Endothelial cell of umbilical vein (primary cell): ENCODE results near the gene OTUD7B. TPM values are rescaled to one million over a fixed set of nuclear protein-coding genes. Genes with fewer than 3 reads are reported as not detected.

Experiments used
- BruUV-seq: library from RNA; stranded (reverse); fragments of 400-500 nt; replicated peaks from 2 replicates; lab custom pipeline; 2021; lab: Mats Ljungman, UMichigan
- CTCF ChIA-PET: fragments of 300-600, 350-600 bp; sonication (Branson Sonifier 250); formaldehyde crosslinking; loops from one replicate; lab custom pipeline; 2021; ENCODE audit warnings: antibody characterized with exemption, inconsistent platforms; lab: Charles Lee
- POLR2A ChIA-PET: fragments of 300-600, 350-600 bp; sonication (Branson Sonifier 250); formaldehyde crosslinking; loops from one replicate; lab custom pipeline; 2021; ENCODE audit warnings: antibody characterized with exemption, inconsistent platforms; lab: Charles Lee
- DNase-seq: peaks from one replicate; pipeline ENCODE4 v3.0.0-alpha.2; 2011; ENCODE audit warnings: low read depth, low spot score
- FAIRE-seq: peaks from 2 replicates; lab custom pipeline; 2011; peaks lifted over from hg19 to GRCh38; lab: Jason Lieb, UNC
- H2AFZ ChIP-seq: 2 replicates; pipeline ENCODE4 v1.6.0; 2012; ENCODE audit warnings: low read depth, low read length, control low read depth, inconsistent platforms
- H3K27ac ChIP-seq: 2 replicates; pipeline ENCODE4 v1.5.1; 2011; ENCODE audit warnings: low read depth, mild to moderate bottlenecking, control low read depth, low read length, moderate library complexity; ENCODE audit not compliant: insufficient read depth
- H3K27me3 ChIP-seq, 2 experiments: 2 replicates each; pipeline versions ENCODE4 v1.6.0 to v1.6.1; 2011; ENCODE audit warnings: low read length in 2 of 2, mixed read lengths in 1 of 2; ENCODE audit not compliant: control insufficient read depth in 2 of 2, insufficient read depth in 2 of 2
- H3K36me3 ChIP-seq, 2 experiments: 2 replicates in 1 of 2; 3 replicates in 1 of 2; pipeline ENCODE4 v1.5.1; 2011; ENCODE audit warnings: low read length in 2 of 2, mild to moderate bottlenecking in 1 of 2, moderate library complexity in 1 of 2; ENCODE audit not compliant: control insufficient read depth in 2 of 2, insufficient read depth in 2 of 2; ENCODE audit errors: extremely low read depth in 1 of 2
- H3K4me1 ChIP-seq: 3 replicates; pipeline ENCODE4 v1.5.1; 2011; ENCODE audit warnings: mild to moderate bottlenecking, low read length; ENCODE audit not compliant: control insufficient read depth, insufficient read depth; ENCODE audit errors: extremely low read depth
- H3K4me2 ChIP-seq: 2 replicates; pipeline ENCODE4 v1.6.1; 2011; ENCODE audit warnings: low read length, control low read depth, mixed read lengths; ENCODE audit not compliant: insufficient read depth
- H3K4me3 ChIP-seq, 3 experiments: fragments of 200-600 bp in 1 of 3; sonication (generic), shearing (Covaris generic) in 1 of 3; replicated peaks in 1 of 3; 2 replicates each; pipeline ENCODE4 v1.5.1; 2011 to 2016; ENCODE audit warnings: control low read depth in 3 of 3, low read length in 3 of 3, mild to moderate bottlenecking in 2 of 3, inconsistent platforms in 1 of 3, low read depth in 1 of 3, moderate library complexity in 1 of 3; ENCODE audit not compliant: insufficient read depth in 1 of 3
- H3K79me2 ChIP-seq: 2 replicates; pipeline ENCODE4 v1.6.0; 2012; ENCODE audit warnings: low read length, inconsistent platforms; ENCODE audit not compliant: control insufficient read depth, insufficient read depth
- H3K9ac ChIP-seq: replicated peaks from 2 replicates; pipeline ENCODE3; 2011; ENCODE audit warnings: low read length, control low read depth; ENCODE audit not compliant: insufficient read depth; ENCODE audit errors: extremely low read depth
- H3K9me1 ChIP-seq: replicated peaks from 3 replicates; pipeline ENCODE4 v1.6.0; 2011; ENCODE audit warnings: mild to moderate bottlenecking, low read length; ENCODE audit not compliant: control insufficient read depth, insufficient read depth; ENCODE audit errors: extremely low read depth
- H3K9me3 ChIP-seq: replicated peaks from 2 replicates; pipeline ENCODE4 v1.5.1; 2012; ENCODE audit warnings: low read length, inconsistent platforms; ENCODE audit not compliant: control insufficient read depth, insufficient read depth
- H4K20me1 ChIP-seq: replicated peaks from 2 replicates; pipeline ENCODE3; 2011; ENCODE audit warnings: mild to moderate bottlenecking, low read length; ENCODE audit not compliant: control insufficient read depth, insufficient read depth; ENCODE audit errors: extremely low read depth
- CTCF ChIP-seq, 2 donors: IDR thresholded peaks; 1 replicate in 1 of 2; 2 replicates in 1 of 2; pipeline ENCODE4 v1.5.1; 2011; ENCODE audit warnings: low read length in 2 of 2, mild to moderate bottlenecking in 2 of 2, moderate library complexity in 2 of 2, control low read depth in 1 of 2, inconsistent platforms in 1 of 2, low read depth in 1 of 2; ENCODE audit not compliant: insufficient read depth in 1 of 2; ENCODE audit errors: extremely low read depth in 1 of 2
- EZH2 ChIP-seq: IDR thresholded peaks from 2 replicates; pipeline ENCODE4 v1.6.1; 2012; ENCODE audit warnings: borderline replicate concordance, low read depth, mild to moderate bottlenecking, moderate library complexity, low read length, inconsistent platforms; ENCODE audit not compliant: severe bottlenecking
- FOS ChIP-seq: IDR thresholded peaks from 2 replicates; pipeline ENCODE4 v1.6.1; 2011; ENCODE audit warnings: mild to moderate bottlenecking, low read length, moderate library complexity, borderline replicate concordance; ENCODE audit not compliant: insufficient read depth
- GATA2 ChIP-seq: IDR thresholded peaks from 2 replicates; pipeline ENCODE4 v1.7.0; 2011; ENCODE audit warnings: low read depth, mild to moderate bottlenecking, moderate library complexity, mixed read lengths, low read length; ENCODE audit not compliant: insufficient read length, insufficient read depth
- JUN ChIP-seq: IDR thresholded peaks from 2 replicates; pipeline ENCODE4 v1.6.1; 2011; ENCODE audit warnings: borderline replicate concordance, low read depth; ENCODE audit not compliant: insufficient read length, insufficient read depth
- MYC ChIP-seq: IDR thresholded peaks from one replicate; pipeline ENCODE4 v1.6.1; 2011; ENCODE audit warnings: mild to moderate bottlenecking, low read depth, low read length
- POLR2A ChIP-seq: IDR thresholded peaks from 2 replicates; pipeline ENCODE4 v1.6.1; 2012; ENCODE audit warnings: low read depth, mild to moderate bottlenecking, control low read depth, low read length
- POLR2AphosphoS5 ChIP-seq: IDR thresholded peaks from 2 replicates; pipeline ENCODE4 v1.6.1; 2012; ENCODE audit warnings: low read depth, mild to moderate bottlenecking, control low read depth, low read length, moderate library complexity; ENCODE audit not compliant: insufficient read depth
- dilution Hi-C: fragments of 300-500 bp; cut with MboI; formaldehyde crosslinking; loops from one replicate; pipeline ENCODE4 v1.15.0; 2019; ENCODE audit warnings: low sequenced_read_pairs; ENCODE audit not compliant: extremely low pct_ligation_motif_present
- intact Hi-C: fragments of 100-400 bp; cut with micrococcal nuclease; formaldehyde crosslinking; loops from one replicate; pipeline ENCODE4 v1.10.0; 2022
- polyA plus RNA-seq, 4 experiments: library from polyadenylated mRNA; depleted of rRNA in 3 of 4; stranded (reverse) in 3 of 4; unstranded in 1 of 4; fragments of >200 nt; gene quantifications; 2 replicates each; pipeline versions ENCODE4 v1.2.1 to v1.2.3, GENCODE V29; 2011 to 2012; ENCODE audit warnings: missing spikeins in 1 of 4
- total RNA-seq: library from RNA; stranded (reverse); gene quantifications from 2 replicates; pipeline ENCODE4 v1.2.3, GENCODE V29; 2021
- TF ChIP-seq, protein P1 (sequence below): IDR thresholded peaks from 2 replicates; pipeline ENCODE4 v1.6.1; 2011; ENCODE audit not compliant: insufficient read depth, insufficient read length

Gene OTUD7B
- total and polyA plus RNA-seq, 2 donors (not counting 3 experiments of a cell fraction or from before 2014, with no cell fraction given): 4.3 to 22.8 TPM

- Histone ChIP-seq H3K4me2 (no peak overlapping the region), H3K4me1 (peaks cover 3% of the 10 kb centered on the region), H3K36me3 (no peaks in the 10 kb centered on the region), H2AFZ (no peak overlapping the region), H3K79me2 (no peaks in the 10 kb centered on the region), H3K9me1 (no peaks in the 10 kb centered on the region), H3K27me3 (peaks cover 17 to 25% of the 10 kb centered on the region in 2 experiments), H4K20me1 (no peaks in the 10 kb centered on the region), H3K9me3 (no peaks in the 10 kb centered on the region), H3K4me3 (no peak overlapping the region), H3K9ac (no peak overlapping the region), H3K27ac (no peak overlapping the region)
- no peak for DNase-seq
- CTCF ChIA-PET: interaction anchor here (1.5 kb wide), 1 partner anchor 270 kb away, joined by 4 read pairs; no protein-coding TSS in a partner anchor
- dilution Hi-C loops (no loop called here), intact Hi-C loops (no loop called here)
- TF ChIP-seq JUN: no peak
- no peak for TF ChIP-seq EZH2
- no peak for TF ChIP-seq POLR2AphosphoS5
- TF ChIP-seq POLR2A: no peak
- no peak for TF ChIP-seq FOS
- no peak for TF ChIP-seq MYC
- TF ChIP-seq CTCF (IDR thresholded peaks at IDR 0.05; ENCODE audit: extremely low read depth in 1 of 2, insufficient read depth in 1 of 2, low read depth in 1 of 2, low read length in 2 of 2): no peak
- TF ChIP-seq, protein P1, sequence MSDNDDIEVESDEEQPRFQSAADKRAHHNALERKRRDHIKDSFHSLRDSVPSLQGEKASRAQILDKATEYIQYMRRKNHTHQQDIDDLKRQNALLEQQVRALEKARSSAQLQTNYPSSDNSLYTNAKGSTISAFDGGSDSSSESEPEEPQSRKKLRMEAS: no peak
- TF ChIP-seq GATA2: no peak
- POLR2A ChIA-PET: no interaction called here
- no TSS peak for BruUV-seq
- no peak for FAIRE-seq
These were observed 94.2 kb downstream of the OTUD7B start for GRCh38 chr1:149916193-149916897.
